ENCODE data around the gene STK10.
"Not testable (repeated sequence)": the region's sequence is repeated elsewhere in the genome, so short reads cannot be mapped to it uniquely, and the experiment has no call there.

The STK10 gene

DNA sequence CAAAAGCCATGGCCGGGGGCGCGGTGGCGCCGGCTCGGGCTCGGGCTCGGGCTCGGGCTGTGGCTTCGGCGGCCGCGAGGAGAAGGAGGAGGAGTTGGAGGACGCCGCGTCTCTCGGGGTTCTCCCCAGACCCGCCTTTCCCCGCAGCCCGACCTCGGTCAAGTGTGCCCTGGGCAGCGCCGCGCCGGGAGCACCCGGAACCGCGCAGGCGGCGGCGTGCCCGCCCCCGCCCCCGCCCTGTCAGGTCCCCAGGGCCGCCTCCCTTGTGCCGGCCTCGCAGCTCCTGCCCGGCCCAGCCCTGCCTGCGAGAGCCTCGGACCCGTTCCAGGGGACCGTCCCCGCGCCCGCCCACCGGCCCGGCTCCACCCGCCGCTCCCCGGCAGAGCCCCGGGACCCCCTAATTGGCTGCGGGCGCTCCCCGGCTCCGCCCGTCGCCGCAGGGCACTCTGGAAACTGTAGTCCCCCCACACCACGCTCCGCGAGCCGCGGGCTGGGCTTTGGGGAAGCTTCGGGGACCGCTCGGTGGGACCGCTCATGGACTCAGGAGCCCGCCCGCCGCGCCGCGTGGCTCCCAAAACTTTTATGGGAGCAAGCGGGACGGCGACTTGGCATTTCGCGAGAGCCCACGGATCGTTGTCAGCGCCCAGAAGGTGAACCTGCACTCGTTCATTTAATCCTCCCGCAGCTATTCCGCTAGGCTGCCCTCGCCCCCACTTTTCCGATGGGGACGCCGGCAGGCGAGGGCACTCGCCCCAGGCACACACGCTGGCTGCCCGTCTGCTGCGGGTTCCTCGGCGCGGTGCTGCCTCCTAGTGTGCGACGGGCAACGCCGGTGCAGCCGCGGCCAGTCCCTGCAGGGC is at the start of gene STK10:
Gene STK10, minus strand, starts transcription at position 192 of the 860 bp plus-strand sequence. Its CDS starts 182 bp downstream, at position 10.
- peak; percentile 97 for DNase-seq

DNA sequence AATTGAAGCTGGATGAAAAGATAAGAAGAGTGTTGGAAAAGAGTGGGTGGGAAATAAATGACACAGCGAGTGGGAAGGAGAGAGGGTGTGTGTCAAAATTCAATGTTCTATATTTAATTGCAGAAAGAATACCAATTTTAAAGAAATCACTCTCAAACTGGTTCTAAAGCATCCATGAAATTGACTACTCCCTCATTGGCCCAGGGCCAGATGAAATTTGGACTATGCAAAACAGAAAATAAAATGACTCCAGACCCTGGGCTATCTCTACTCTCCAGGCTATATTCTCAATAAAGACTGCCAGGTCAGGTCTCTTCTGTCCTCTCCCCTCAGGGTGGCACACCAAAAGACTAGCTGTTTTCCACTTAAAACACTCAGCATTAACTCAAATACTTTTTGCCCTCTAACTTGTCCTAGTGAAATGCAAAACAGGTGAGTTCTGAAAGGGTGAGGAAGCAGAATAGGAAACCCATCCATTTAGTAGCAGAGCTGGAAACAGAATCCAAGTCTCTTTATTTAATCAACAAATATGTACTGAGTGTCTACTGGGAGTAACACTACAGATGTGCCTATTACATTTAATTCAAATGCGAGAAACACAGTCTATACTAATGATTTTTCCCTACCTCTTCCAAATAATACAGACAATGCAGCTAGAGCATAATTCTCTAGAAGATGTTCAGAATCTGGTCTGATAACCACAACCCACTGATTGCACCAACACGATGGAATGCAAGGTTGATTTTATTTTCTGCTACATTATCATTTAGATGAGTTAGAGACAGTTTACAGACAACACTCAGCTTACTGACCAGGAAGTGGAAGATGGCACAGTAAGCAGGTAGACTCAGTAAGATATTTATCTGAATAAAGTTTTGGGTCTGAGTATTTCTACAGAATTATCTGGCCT is 48.1 kb upstream of the STK10 start:
- no peak for DNase-seq

- DNase-seq, result no peak
These were observed 47.2 kb upstream of the STK10 start for GRCh38 chr5:172235132-172235780.

- no peak for DNase-seq
These were observed 46.0 kb upstream of the STK10 start for GRCh38 chr5:172234031-172234430.

- no peak for DNase-seq
These were observed 41.9 kb upstream of the STK10 start for GRCh38 chr5:172229904-172230303.

- no peak for DNase-seq
These were observed 37.0 kb upstream of the STK10 start for GRCh38 chr5:172224996-172225395.

DNA sequence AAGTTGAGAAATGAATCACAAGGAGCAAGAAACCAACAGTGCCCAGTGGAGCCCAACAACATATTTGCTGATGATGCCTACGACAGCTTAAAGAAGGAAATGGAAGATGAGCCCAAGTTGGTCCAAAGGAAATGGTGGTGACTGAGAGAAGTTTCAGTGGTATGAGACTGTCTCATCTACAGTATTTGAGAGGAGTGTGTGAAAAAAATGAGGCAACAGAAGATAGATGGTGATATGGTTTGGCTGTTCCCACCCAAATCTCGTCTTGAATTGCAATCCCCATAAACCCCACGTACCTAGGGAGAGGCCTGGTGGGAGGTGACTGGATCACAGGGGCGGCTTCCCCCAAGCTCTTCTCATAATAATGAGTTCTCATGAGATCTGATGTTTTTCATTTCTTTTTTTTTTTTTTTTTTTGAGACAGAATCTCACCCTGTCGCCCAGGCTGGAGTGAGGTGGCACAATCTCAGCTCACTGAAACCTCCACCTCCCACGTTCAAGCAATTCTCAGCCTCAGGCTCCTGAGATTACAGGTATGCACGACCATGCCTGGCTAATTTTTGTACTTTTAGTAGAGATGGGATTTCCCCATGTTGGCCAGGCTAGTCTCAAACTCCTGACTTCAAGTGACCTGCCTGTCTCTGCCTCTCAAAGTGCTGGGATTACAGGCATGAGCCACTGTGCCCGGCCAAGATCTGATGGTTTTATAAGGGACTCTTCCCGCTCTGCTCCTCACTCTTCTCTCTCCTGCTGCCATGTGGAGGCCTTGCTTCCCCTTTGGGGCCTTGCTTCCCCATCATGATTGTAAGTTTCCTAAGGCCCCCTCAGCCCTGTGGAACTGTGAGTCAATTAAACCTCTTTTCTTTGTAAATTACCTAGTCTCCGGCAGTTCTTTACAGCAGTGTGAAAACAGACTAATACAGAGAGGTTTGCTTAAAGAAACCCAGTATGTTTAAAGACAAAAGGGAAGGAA is 36.2 kb upstream of the STK10 start:
- no peak for DNase-seq

GRCh38 chr5:172219296-172219695 is 31.3 kb upstream of the STK10 start:
- no peak for DNase-seq

DNA sequence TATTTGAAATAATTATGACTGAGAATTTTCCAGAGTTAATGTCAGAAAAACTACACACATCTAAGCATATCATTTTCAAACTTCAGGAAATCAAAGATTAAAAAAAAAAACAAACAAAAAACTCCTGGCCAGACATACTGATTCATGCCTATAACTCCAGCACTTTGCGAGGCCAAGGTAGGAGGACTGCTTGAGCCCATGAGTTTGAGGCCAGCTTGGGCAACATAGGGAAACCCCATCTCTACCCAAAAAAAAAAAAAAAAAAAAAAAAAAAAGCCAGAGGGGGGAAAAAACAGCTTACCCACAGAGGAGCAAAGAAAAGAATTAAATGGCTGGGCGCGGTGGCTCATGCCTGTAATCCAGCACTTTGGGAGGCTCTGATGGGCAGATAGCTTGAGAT is 28.3 kb upstream of the STK10 start:
- DNase-seq, result no peak

- DNase-seq, result no peak
These were observed 25.1 kb upstream of the STK10 start for GRCh38 chr5:172213126-172213525.

DNA sequence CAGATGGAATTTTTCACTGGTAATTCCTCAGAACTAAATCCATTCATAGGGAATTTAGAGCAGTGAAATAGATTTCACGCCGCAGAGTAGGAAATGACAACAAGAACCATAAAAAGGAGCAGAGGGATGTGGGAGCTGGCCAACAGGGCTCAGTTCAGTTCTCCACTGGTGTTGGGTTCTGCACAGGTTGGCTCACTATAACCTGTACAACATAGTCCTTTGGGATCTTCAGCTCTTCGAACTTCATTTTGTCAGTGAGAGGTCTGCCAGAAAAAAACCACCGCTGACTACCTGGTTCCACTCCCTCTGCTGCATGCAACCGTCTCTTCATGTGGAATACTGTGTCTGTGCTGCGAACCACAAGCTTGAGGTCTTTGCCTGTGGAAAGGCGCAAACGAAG is 23.7 kb upstream of the STK10 start:
- no peak for DNase-seq

GRCh38 chr5:172209714-172210113 is 21.7 kb upstream of the STK10 start:
- DNase-seq, result no peak

GRCh38 chr5:172207511-172207910 is 19.5 kb upstream of the STK10 start:
- DNase-seq, result no peak

DNA sequence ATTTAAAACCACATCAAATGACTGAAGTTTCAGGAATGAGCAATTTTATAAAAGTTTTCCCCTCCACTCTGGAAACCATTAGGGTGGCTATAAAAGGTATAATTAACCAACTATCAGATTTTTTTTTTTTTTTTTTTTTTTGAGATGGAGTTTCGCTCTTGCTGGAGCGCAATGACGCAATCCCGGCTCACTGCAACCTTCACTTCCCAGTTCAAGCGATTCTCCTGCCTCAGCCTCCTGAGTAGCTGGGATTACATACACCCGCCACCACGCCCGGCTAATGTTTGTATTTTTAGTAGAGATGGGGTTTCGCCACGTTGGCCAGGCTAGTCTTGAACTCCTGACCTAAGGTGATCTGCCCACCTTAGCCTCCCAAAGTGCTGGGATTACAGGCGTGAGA is 18.0 kb upstream of the STK10 start:
- not testable (repeated sequence) for DNase-seq

- DNase-seq, result no peak
These were observed 12.5 kb upstream of the STK10 start for GRCh38 chr5:172200476-172200875.

- no peak for DNase-seq
These were observed 11.4 kb upstream of the STK10 start for GRCh38 chr5:172199446-172199845.

DNA sequence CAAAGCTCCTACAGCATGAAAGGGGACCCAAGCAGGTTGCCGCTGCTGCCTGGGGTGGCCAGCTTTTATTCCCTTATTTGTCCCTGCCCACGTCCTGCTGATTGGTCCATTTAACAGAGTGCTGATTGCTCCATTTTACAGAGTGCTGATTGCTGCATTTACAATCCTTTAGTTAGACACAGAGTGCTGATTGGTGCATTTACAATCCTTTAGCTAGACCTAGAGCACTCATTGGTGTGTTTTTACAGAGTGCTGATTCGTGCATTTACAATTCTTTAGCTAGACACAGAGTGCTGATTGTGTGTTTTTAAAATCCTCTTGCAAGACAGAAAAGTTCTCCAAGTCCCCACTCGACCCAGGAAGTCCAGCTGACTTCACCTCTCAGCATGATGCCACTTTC is 9.8 kb upstream of the STK10 start:
- DNase-seq, result not testable (repeated sequence)

DNA sequence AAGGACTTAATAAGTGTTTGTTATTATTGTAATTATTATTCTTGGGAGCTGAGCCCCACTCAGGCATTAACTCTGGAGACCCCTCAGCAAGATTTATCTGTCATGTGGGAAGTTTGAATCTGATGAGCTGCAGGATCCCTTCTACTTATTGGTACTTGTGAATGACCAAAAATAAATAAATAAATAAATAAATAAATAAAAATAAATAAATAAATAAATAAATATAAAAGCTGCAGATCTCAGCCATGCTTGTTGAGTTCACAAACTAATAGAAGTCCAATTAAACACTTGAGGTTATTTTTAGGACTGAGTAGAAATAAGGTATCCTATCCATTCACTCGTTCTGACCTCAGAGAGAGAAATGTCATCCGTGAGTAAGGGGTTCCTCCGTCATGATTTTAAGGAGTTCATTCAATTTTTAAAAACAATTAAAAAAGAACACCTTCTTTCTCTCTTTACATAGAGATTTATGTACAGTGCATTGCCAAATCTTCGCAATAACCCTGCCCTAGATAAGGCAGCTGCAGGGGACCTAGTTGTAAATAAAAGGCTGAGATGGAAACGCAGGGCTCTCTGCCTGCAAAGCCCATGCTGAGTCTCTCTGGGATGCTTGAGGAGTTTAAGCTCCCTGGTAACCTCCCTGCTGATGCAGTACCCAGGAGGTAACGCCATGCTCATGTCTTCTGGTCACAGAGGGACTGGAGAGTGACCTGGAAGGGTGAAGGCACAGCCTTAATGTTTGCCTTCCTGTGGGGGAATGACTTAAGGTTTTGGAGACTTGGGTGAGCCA is 7.2 kb upstream of the STK10 start:
- DNase-seq, result no peak

DNA sequence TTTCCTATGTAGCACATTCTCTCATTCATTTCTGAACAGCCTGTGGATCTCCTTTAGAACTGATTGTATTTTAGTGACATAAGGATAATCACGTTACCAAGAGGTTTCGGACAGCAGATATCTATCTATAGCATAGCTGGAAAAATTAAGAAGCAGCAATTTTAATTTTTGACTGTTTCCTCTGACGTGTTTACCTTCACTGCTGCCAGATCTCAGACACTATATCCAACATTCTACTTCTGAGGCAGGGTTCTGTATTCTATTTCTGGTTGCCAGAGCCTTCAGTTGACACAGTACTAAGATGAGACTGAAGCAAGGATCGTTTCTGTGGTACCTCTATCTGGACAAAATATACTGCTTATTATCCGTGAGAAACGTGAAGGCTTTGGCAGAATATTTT is 5.8 kb upstream of the STK10 start, which contains the start of gene EFCAB9:
Gene EFCAB9, plus strand, starts transcription at position 301 of the 400 bp plus-strand sequence. Its CDS starts 1 bp downstream, at position 302.
- DNase-seq, result no peak

DNA sequence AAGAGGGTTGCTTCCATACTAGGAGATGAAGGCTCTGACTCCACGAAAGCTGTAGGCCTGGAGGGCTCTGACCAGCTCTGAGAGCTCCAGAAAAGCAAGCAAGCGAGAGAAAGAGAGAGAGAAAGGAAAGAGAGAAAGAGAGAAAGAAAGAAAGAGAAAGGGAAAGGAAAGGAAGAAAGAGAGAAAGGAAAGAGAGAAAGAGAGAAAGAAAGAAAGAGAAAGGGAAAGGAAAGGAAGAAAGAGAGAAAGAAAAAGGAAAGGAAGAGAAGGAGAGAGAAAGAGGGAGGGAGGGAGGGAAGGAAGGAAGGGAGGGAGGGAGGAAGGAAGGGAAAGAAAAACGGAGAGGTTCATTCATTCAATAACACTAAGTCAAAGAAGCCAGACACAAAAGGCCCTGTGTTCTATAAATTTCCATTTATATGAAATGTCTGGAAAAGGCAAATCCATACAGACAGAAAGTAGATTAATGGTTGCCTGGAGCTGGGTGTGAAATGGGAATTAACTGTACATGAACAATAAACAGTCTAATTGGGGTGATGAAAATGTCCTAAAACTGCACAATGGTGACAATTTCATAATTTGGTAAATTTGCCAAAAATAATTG is 1.8 kb upstream of the STK10 start:
- no peak for DNase-seq

All from 8988T (cell line).